Mucosa of descending colon (tissue), 3 donors: Measurements from ENCODE around the gene ROBO1. TPM values are rescaled to one million over a fixed set of nuclear protein-coding genes. Genes with fewer than 3 reads are reported as not detected.

Experiments
- ATAC-seq: fragments of 200-7000 bp; cut with Tn5 transposase; one replicate; pipeline ENCODE4 v1.9.1; 2020; ENCODE audit warnings: mild to moderate bottlenecking, moderate library complexity
- DNase-seq, 3 donors: peaks; one replicate each; pipeline ENCODE4 v3.0.0-alpha.2; 2020
- H3K36me3 ChIP-seq: fragments of 200-600 bp; one replicate; pipeline ENCODE4 v1.8.0; 2021; ENCODE audit warnings: low read depth, mild to moderate bottlenecking
- H3K4me1 ChIP-seq: fragments of 200-600 bp; one replicate; pipeline ENCODE4 v1.8.0; 2021; ENCODE audit warnings: low read depth, mild to moderate bottlenecking
- H3K4me3 ChIP-seq: fragments of 200-600 bp; one replicate; pipeline ENCODE4 v1.8.0; 2021; ENCODE audit warnings: mild to moderate bottlenecking
- H3K9me3 ChIP-seq: fragments of 200-600 bp; one replicate; pipeline ENCODE4 v1.8.0; 2021; ENCODE audit warnings: mild to moderate bottlenecking
- intact Hi-C, 2 donors: fragments of 100-400 bp; cut with DNase I in 1 of 2; cut with micrococcal nuclease in 1 of 2; formaldehyde crosslinking; loops; one replicate each; pipeline versions ENCODE4 v1.11.0 to v1.11.1; 2022; cut with DNase I, micrococcal nuclease
- total RNA-seq, 3 donors: library from RNA; stranded (reverse); fragmentation: NEBNext Ultra II Directional in 2 of 3; extraction: Animal tissue kit (Norgen Biotek cat#: 25700) in 2 of 3; gene quantifications; one replicate each; pipeline versions ENCODE4 v1.2.1 to v1.2.4, GENCODE V29; 2021 to 2023
- TF ChIP-seq, protein P1 (sequence below): fragments of 200-600 bp; IDR thresholded peaks from one replicate; pipeline ENCODE4 v1.8.0; 2022; ENCODE audit warnings: antibody characterized with exemption, mild to moderate bottlenecking
- donor health status: DM: no; HTN: no; CAD: no; lungs with moderate emphysema.
- donor health status: DM: no; HTN: no; CAD: no.
- donor health status: DM: no; HTN: yes; CAD: no.

Gene ROBO1
- total RNA-seq, 3 donors from 2014 or later: 4.3 to 22.7 (median 10.1) TPM

- Histone ChIP-seq H3K36me3 (no peaks in the 10 kb centered on the region), H3K4me1 (no peaks in the 10 kb centered on the region), H3K4me3 (no peak overlapping the region), H3K9me3 (no peaks in the 10 kb centered on the region)
- no peak for ATAC-seq
- intact Hi-C loops: no loop called here
- DNase-seq: no peak
- TF ChIP-seq, protein P1, sequence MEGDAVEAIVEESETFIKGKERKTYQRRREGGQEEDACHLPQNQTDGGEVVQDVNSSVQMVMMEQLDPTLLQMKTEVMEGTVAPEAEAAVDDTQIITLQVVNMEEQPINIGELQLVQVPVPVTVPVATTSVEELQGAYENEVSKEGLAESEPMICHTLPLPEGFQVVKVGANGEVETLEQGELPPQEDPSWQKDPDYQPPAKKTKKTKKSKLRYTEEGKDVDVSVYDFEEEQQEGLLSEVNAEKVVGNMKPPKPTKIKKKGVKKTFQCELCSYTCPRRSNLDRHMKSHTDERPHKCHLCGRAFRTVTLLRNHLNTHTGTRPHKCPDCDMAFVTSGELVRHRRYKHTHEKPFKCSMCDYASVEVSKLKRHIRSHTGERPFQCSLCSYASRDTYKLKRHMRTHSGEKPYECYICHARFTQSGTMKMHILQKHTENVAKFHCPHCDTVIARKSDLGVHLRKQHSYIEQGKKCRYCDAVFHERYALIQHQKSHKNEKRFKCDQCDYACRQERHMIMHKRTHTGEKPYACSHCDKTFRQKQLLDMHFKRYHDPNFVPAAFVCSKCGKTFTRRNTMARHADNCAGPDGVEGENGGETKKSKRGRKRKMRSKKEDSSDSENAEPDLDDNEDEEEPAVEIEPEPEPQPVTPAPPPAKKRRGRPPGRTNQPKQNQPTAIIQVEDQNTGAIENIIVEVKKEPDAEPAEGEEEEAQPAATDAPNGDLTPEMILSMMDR: no peak
These were observed 1001.9 kb downstream of the ROBO1 start for GRCh38 chr3:78765671-78766485.

GRCh38 chr3:78764634-78765033, 1003.2 kb downstream of the ROBO1 start:
- no peaks in the 10 kb centered on the region for H3K9me3 ChIP-seq
- H3K4me1 ChIP-seq: no peaks in the 10 kb centered on the region
- ATAC-seq (no peak), DNase-seq (no peak)
- intact Hi-C loops: no loop called here
- no peak overlapping the region for H3K4me3 ChIP-seq
- no peaks in the 10 kb centered on the region for H3K36me3 ChIP-seq
- TF ChIP-seq, protein P1: no peak

GRCh38 chr3:78762121-78762520, 1005.7 kb downstream of the ROBO1 start:
- intact Hi-C loops: no loop called here
- TF ChIP-seq, protein P1: no peak
- H3K4me3 ChIP-seq: no peak overlapping the region
- H3K36me3 ChIP-seq: no peaks in the 10 kb centered on the region
- ATAC-seq (no peak), DNase-seq (no peak)
- no peaks in the 10 kb centered on the region for H3K4me1 ChIP-seq
- no peaks in the 10 kb centered on the region for H3K9me3 ChIP-seq

GRCh38 chr3:78761126-78761525, 1006.7 kb downstream of the ROBO1 start:
- intact Hi-C loops: no loop called here
- ATAC-seq: no peak

DNA sequence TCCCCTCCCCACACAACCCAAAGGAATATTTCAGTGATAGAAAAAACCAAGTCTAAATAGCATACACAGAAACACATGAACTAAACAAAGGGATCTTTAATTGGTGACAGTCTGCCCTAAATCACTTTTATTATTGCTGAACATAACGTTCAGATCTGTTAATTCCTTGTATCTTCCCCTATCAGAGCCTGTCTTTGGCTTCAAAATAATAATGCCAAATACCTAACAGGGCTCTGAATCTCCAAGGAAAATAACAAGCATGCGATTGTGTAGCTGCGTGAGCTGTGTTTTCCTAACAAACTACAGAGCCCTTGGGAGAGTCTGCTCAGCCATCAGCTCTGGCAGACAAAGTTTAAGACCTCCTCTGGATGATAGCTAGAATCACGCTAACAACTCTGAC, 1010.1 kb downstream of the ROBO1 start:
- TF ChIP-seq, protein P1: no peak
- intact Hi-C loops: no loop called here
- no peaks in the 10 kb centered on the region for H3K9me3 ChIP-seq
- no peak overlapping the region for H3K4me3 ChIP-seq
- no peak for DNase-seq
- no peaks in the 10 kb centered on the region for H3K36me3 ChIP-seq
- H3K4me1 ChIP-seq: no peaks in the 10 kb centered on the region
- ATAC-seq: no peak

More at GRCh38 chr3:78761126-78761525, 1006.7 kb downstream of the ROBO1 start:
- H3K36me3 ChIP-seq: no peaks in the 10 kb centered on the region
- H3K4me3 ChIP-seq: no peak overlapping the region
- DNase-seq: no peak
- H3K9me3 ChIP-seq: no peaks in the 10 kb centered on the region
- no peaks in the 10 kb centered on the region for H3K4me1 ChIP-seq
- TF ChIP-seq, protein P1: no peak
